ENCODE data around the gene SPATA13.
"Not testable (repeated sequence)": the region's sequence is repeated elsewhere in the genome, so short reads cannot be mapped to it uniquely, and the experiment has no call there.

Gene SPATA13

GRCh38 chr13:24160458-24161009 lies at the start of gene SPATA13:
TSS of gene SPATA13 (plus strand) at chr13:24160720. CDS start at chr13:24222930, 62,210 bp downstream.
- in situ Hi-C loops (cut with HindIII; ENCODE audit: low sequenced_read_pairs), result no loop called here

- in situ Hi-C loops (cut with HindIII; ENCODE audit: low sequenced_read_pairs), result no loop called here
These were observed 47.7 kb upstream of the SPATA13 start for GRCh38 chr13:24112791-24113190.

GRCh38 chr13:24115671-24116070 lies 44.8 kb upstream of the SPATA13 start:
- in situ Hi-C loops (cut with HindIII; ENCODE audit: low sequenced_read_pairs), result no loop called here

GRCh38 chr13:24116131-24116530 lies 44.4 kb upstream of the SPATA13 start:
- in situ Hi-C loops (cut with HindIII; ENCODE audit: low sequenced_read_pairs), result no loop called here

GRCh38 chr13:24118576-24118975 lies 41.9 kb upstream of the SPATA13 start:
- in situ Hi-C loops (cut with HindIII; ENCODE audit: low sequenced_read_pairs), result no loop called here

- in situ Hi-C loops (cut with HindIII; ENCODE audit: low sequenced_read_pairs), result no loop called here
These were observed 40.7 kb upstream of the SPATA13 start for GRCh38 chr13:24119626-24120508.

GRCh38 chr13:24122045-24122444 lies 38.5 kb upstream of the SPATA13 start:
- in situ Hi-C loops (cut with HindIII; ENCODE audit: low sequenced_read_pairs), result not testable (repeated sequence)

- in situ Hi-C loops (cut with HindIII; ENCODE audit: low sequenced_read_pairs), result no loop called here
These were observed 38.0 kb upstream of the SPATA13 start for GRCh38 chr13:24122569-24122968.

GRCh38 chr13:24123761-24124160 lies 36.8 kb upstream of the SPATA13 start:
- in situ Hi-C loops (cut with HindIII; ENCODE audit: low sequenced_read_pairs), result no loop called here

- in situ Hi-C loops (cut with HindIII; ENCODE audit: low sequenced_read_pairs), result no loop called here
These were observed 35.6 kb upstream of the SPATA13 start for GRCh38 chr13:24124789-24125476.

- in situ Hi-C loops (cut with HindIII; ENCODE audit: low sequenced_read_pairs), result no loop called here
These were observed 33.3 kb upstream of the SPATA13 start for GRCh38 chr13:24127116-24127631.

- in situ Hi-C loops (cut with HindIII; ENCODE audit: low sequenced_read_pairs), result no loop called here
These were observed 32.4 kb upstream of the SPATA13 start for GRCh38 chr13:24128112-24128511.

GRCh38 chr13:24128962-24129361 lies 31.6 kb upstream of the SPATA13 start:
- in situ Hi-C loops (cut with HindIII; ENCODE audit: low sequenced_read_pairs), result no loop called here

- in situ Hi-C loops (cut with HindIII; ENCODE audit: low sequenced_read_pairs), result loop anchor here (5.0 kb wide), 1 partner anchor 82 kb away; no protein-coding TSS in a partner anchor
These were observed 30.4 kb upstream of the SPATA13 start for GRCh38 chr13:24129914-24130774.

GRCh38 chr13:24131749-24132148 lies 28.8 kb upstream of the SPATA13 start:
- in situ Hi-C loops (cut with HindIII; ENCODE audit: low sequenced_read_pairs), result loop anchor here (5.0 kb wide), 1 partner anchor 81 kb away; no protein-coding TSS in a partner anchor

GRCh38 chr13:24133021-24133795 lies 27.3 kb upstream of the SPATA13 start:
- in situ Hi-C loops (cut with HindIII; ENCODE audit: low sequenced_read_pairs), result loop anchor here (5.0 kb wide), 1 partner anchor 79 kb away; no protein-coding TSS in a partner anchor

- in situ Hi-C loops (cut with HindIII; ENCODE audit: low sequenced_read_pairs), result loop anchor here (5.0 kb wide), 1 partner anchor 78 kb away; no protein-coding TSS in a partner anchor
These were observed 26.3 kb upstream of the SPATA13 start for GRCh38 chr13:24134231-24134630.

GRCh38 chr13:24134757-24135156 lies 25.8 kb upstream of the SPATA13 start:
- in situ Hi-C loops (cut with HindIII; ENCODE audit: low sequenced_read_pairs), result loop anchor here (5.0 kb wide), 1 partner anchor 78 kb away; no protein-coding TSS in a partner anchor

GRCh38 chr13:24135674-24136300 lies 24.7 kb upstream of the SPATA13 start:
- in situ Hi-C loops (cut with HindIII; ENCODE audit: low sequenced_read_pairs), result no loop called here
